Mammary epithelial cell (primary cell): ENCODE measurements around the gene DDX59.

Experiments
- CTCF ChIP-seq, 2 donors: IDR thresholded peaks in 1 of 2; conservative IDR thresholded peaks in 1 of 2; 2 replicates each; pipeline ENCODE4 v1.5.1; 2011 to 2012; ENCODE audit warnings: inconsistent platforms in 2 of 2, low read length in 2 of 2, mild to moderate bottlenecking in 2 of 2, control low read depth in 1 of 2, low read depth in 1 of 2; ENCODE audit not compliant: insufficient read depth in 1 of 2; ENCODE audit errors: extremely low read depth in 1 of 2
- EZH2 ChIP-seq: IDR thresholded peaks from 2 replicates; pipeline ENCODE4 v1.6.1; 2012; ENCODE audit warnings: low read length, inconsistent platforms, borderline replicate concordance

DNA sequence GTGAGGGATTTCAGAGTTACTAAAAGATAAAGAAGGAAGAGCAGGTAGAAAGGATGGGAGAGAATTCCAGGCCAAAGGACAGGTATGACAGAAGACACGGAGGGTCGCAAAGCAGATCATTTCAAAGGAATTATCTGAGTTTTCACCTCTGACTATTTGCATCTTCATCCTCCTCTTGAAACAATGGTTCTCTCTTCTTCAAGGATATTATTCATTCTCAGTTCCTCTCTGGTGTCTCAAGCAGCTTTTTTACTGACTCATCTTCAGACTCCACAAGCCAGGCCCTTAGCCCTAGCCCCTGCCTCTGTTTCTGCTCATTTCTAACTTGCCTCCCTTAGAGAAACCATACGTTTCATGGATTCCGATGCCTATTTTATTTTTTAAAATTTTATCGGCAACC, 15.0 kb downstream of the DDX59 start:
- TF ChIP-seq CTCF (conservative IDR thresholded peaks at IDR 0.05 in 1 of 2, IDR thresholded peaks at IDR 0.05 in 1 of 2; ENCODE audit: extremely low read depth in 1 of 2, insufficient read depth in 1 of 2, low read depth in 1 of 2, low read length in 2 of 2) (no peak), EZH2 (no peak)
